WTC11 (cell line): Measurements from ENCODE around the gene SQOR. TPM values are rescaled to one million over a fixed set of nuclear protein-coding genes. Genes with fewer than 3 reads are reported as not detected.

ENCODE experiments used
- ATAC-seq: fragments of 200-7000 bp; cut with Tn5 transposase; 2 replicates; pipeline ENCODE4 v1.10.0; 2021; ENCODE audit warnings: mild to moderate bottlenecking, moderate library complexity
- CTCF ChIA-PET: fragments of 300-600 bp; sonication (Branson Sonifier 250); formaldehyde crosslinking; loops from one replicate; lab custom pipeline; 2021; ENCODE audit warnings: antibody characterized with exemption; lab: Charles Lee
- POLR2A ChIA-PET: fragments of 350-600 bp; sonication (Branson Sonifier 250); formaldehyde crosslinking; loops from one replicate; lab custom pipeline; 2021; ENCODE audit warnings: antibody characterized with exemption; lab: Charles Lee
- DNase-seq: peaks from one replicate; pipeline ENCODE4 v3.0.0; 2021; ENCODE audit warnings: low spot score
- H3K27ac Mint-ChIP-seq: 2 replicates; pipeline ENCODE4 v1.8.0; 2021; ENCODE audit warnings: mixed read lengths
- H3K27me3 Mint-ChIP-seq: 2 replicates; pipeline ENCODE4 v1.8.0; 2021; ENCODE audit warnings: low read depth, mild to moderate bottlenecking, moderate library complexity, mixed read lengths
- H3K36me3 Mint-ChIP-seq: 2 replicates; pipeline ENCODE4 v1.8.0; 2021; ENCODE audit warnings: mixed read lengths
- H3K4me1 Mint-ChIP-seq: 2 replicates; pipeline ENCODE4 v1.8.0; 2022; ENCODE audit warnings: mixed read lengths
- H3K4me3 Mint-ChIP-seq: 2 replicates; pipeline ENCODE4 v1.8.0; 2021; ENCODE audit warnings: mild to moderate bottlenecking, moderate library complexity, mixed read lengths
- H3K9me3 Mint-ChIP-seq: 2 replicates; pipeline ENCODE4 v1.8.0; 2021; ENCODE audit warnings: mixed read lengths
- AFF4 ChIP-seq: sonication (generic); formaldehyde crosslinking; IDR thresholded peaks from 2 replicates; pipeline ENCODE4 v1.8.1; 2023; ENCODE audit warnings: mild to moderate bottlenecking, missing genetic modification reagents, borderline replicate concordance
- CTCF ChIP-seq: fragments of 200-600 bp; IDR thresholded peaks from 2 replicates; pipeline ENCODE4 v1.8.0; 2022; ENCODE audit warnings: antibody characterized with exemption
- E2F1 ChIP-seq: sonication (generic); formaldehyde crosslinking; IDR thresholded peaks from 2 replicates; pipeline ENCODE4 v1.8.0; 2022; ENCODE audit warnings: mild to moderate bottlenecking, missing genetic modification reagents
- FOXP4 ChIP-seq: sonication (generic); formaldehyde crosslinking; IDR thresholded peaks from 2 replicates; pipeline ENCODE4 v1.8.0; 2022; ENCODE audit warnings: mild to moderate bottlenecking, missing genetic modification reagents
- GABPB1 ChIP-seq: sonication (generic); formaldehyde crosslinking; IDR thresholded peaks from 2 replicates; pipeline ENCODE4 v1.8.1; 2023; ENCODE audit warnings: mild to moderate bottlenecking, missing genetic modification reagents
- MAX ChIP-seq: sonication (generic); formaldehyde crosslinking; IDR thresholded peaks from 2 replicates; pipeline ENCODE4 v1.8.0; 2022; ENCODE audit warnings: mild to moderate bottlenecking, missing genetic modification reagents
- NR1H2 ChIP-seq: sonication (generic); formaldehyde crosslinking; IDR thresholded peaks from 2 replicates; pipeline ENCODE4 v1.9.0; 2021; ENCODE audit warnings: mild to moderate bottlenecking, moderate library complexity, missing genetic modification reagents
- NR2C2 ChIP-seq: sonication (generic); formaldehyde crosslinking; IDR thresholded peaks from 2 replicates; pipeline ENCODE4 v1.8.0; 2022; ENCODE audit warnings: mild to moderate bottlenecking, missing genetic modification reagents
- SMAD4 ChIP-seq: sonication (generic); formaldehyde crosslinking; IDR thresholded peaks from 2 replicates; pipeline ENCODE4 v1.8.0; 2022; ENCODE audit warnings: mild to moderate bottlenecking, missing genetic modification reagents
- STAT6 ChIP-seq: sonication (generic); formaldehyde crosslinking; conservative IDR thresholded peaks from 2 replicates; pipeline ENCODE4 v1.8.1; 2023; ENCODE audit warnings: mild to moderate bottlenecking, low read depth, missing genetic modification reagents, moderate library complexity
- USF1 ChIP-seq: sonication (generic); formaldehyde crosslinking; IDR thresholded peaks from 2 replicates; pipeline ENCODE4 v1.8.0; 2022; ENCODE audit warnings: mild to moderate bottlenecking, missing genetic modification reagents
- ZNF416 ChIP-seq: fragments of 250-450 bp; sonication (Bioruptor Pico); IDR thresholded peaks from 2 replicates; pipeline ENCODE4 v1.9.0; 2021; ENCODE audit warnings: mild to moderate bottlenecking, inconsistent platforms
- ZNF671 ChIP-seq: fragments of 250-450 bp; sonication (Bioruptor Pico); IDR thresholded peaks from 2 replicates; pipeline ENCODE4 v1.8.0; 2021; ENCODE audit warnings: mild to moderate bottlenecking
- total RNA-seq: library from RNA; stranded (reverse); gene quantifications from 3 replicates; pipeline ENCODE4 v1.2.3, GENCODE V29; 2021
- TF ChIP-seq, protein P1 (sequence below): sonication (generic); formaldehyde crosslinking; IDR thresholded peaks from 2 replicates; pipeline ENCODE4 v1.8.1; 2023; ENCODE audit warnings: mild to moderate bottlenecking, missing genetic modification reagents, moderate library complexity
- TF ChIP-seq, protein P2 (sequence below): sonication (generic); formaldehyde crosslinking; conservative IDR thresholded peaks from 2 replicates; pipeline ENCODE4 v1.8.1; 2022; ENCODE audit warnings: mild to moderate bottlenecking, missing genetic modification reagents

SQOR gene
- total RNA-seq, 1 experiment from 2014 or later = 0.72 TPM

DNA sequence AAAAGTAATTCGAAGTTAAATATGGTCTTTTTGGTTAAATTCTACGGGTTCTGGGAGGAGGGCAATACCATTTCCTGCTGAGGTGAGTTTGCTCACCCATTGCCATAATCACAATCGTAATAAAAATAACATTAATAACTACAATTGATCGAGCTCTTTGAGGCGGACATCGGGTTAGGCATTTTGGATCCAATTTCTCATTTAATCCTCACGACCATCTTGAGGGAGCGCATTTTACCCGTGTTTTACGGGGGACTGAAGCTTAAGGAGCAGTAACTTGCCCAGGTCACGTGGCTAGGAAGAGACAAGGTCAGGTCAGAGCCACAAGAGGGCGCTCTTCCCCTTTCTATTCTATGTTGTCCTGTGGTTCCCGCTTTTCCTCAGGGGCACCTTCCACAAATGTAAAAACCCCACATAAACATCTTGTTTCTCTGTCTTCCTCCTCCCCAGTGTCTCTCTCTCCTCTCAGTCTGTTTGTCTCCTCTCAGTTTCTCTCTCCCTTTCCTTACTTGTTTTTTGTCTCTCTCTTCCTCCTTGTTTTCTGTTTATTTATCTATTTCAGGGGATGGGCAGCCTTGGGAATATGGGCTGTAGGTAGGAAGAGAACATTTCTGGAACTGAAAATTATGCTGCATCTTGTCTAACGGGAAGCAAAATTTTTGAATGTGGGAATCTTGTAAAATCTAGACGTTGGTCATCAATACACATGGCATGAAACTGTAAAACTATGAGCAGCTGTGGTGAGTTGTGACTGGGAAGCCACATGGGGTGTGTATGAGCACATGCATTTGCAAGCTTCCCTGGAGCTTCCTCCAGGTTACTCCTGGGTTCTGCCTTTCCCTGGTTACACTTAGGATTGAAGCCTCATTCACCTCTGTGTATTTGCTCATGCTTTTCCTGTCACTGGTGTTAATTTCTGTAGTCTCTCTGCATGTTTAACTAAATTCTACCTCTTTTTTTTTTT is 71.0 kb downstream of the SQOR start:
- ATAC-seq = peak; percentile 38
- H3K4me3 Mint-ChIP-seq = peak overlapping the region; percentile 84
- peaks cover 19% of the 10 kb centered on the region for H3K27me3 Mint-ChIP-seq
- TF ChIP-seq ZNF416 (no peak), STAT6 (no peak), ZNF671 (CRISPR knock-in tag) (no peak), USF1 (peak; percentile 93), AFF4 (CRISPR knock-in tag) (no peak), GABPB1 (no peak), MAX (CRISPR knock-in tag) (peak; percentile 60), NR1H2 (CRISPR knock-in tag) (no peak), FOXP4 (CRISPR knock-in tag) (no peak), E2F1 (CRISPR knock-in tag) (no peak), NR2C2 (CRISPR knock-in tag) (no peak), CTCF (peak; percentile 95), SMAD4 (CRISPR knock-in tag) (no peak)
- TF ChIP-seq, protein P1, sequence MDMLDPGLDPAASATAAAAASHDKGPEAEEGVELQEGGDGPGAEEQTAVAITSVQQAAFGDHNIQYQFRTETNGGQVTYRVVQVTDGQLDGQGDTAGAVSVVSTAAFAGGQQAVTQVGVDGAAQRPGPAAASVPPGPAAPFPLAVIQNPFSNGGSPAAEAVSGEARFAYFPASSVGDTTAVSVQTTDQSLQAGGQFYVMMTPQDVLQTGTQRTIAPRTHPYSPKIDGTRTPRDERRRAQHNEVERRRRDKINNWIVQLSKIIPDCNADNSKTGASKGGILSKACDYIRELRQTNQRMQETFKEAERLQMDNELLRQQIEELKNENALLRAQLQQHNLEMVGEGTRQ (CRISPR knock-in tag) = peak; percentile 93
- TF ChIP-seq, protein P2, sequence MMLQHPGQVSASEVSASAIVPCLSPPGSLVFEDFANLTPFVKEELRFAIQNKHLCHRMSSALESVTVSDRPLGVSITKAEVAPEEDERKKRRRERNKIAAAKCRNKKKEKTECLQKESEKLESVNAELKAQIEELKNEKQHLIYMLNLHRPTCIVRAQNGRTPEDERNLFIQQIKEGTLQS (CRISPR knock-in tag) = no peak
- CTCF ChIA-PET = interaction anchor here (0.6 to 3.6 kb wide), 39 partner anchors 7 to 606 kb away, joined by 3 to 66 read pairs (median 4); partner anchors contain the start of genes BLOC1S6 and SQOR
- no peaks in the 10 kb centered on the region for H3K36me3 Mint-ChIP-seq
- peak; percentile 78 for DNase-seq
- H3K4me1 Mint-ChIP-seq = peaks cover 14% of the 10 kb centered on the region
- no peaks in the 10 kb centered on the region for H3K9me3 Mint-ChIP-seq
- POLR2A ChIA-PET = no interaction called here
- peak overlapping the region; percentile 41 for H3K27ac Mint-ChIP-seq
